Transverse colon (tissue), 4 donors: ENCODE measurements around the gene SUPT5H. TPM values are rescaled to one million over a fixed set of nuclear protein-coding genes. Genes with fewer than 3 reads are reported as not detected.

Source experiments
- DNase-seq: peaks from one replicate; pipeline ENCODE4 v3.0.0-alpha.2; 2019
- H3K27ac ChIP-seq, 4 donors: fragments of 200-600 bp; sonication (generic); 2 replicates each; pipeline ENCODE4 v1.5.1; 2016 to 2018; ENCODE audit warnings: inconsistent platforms in 4 of 4
- H3K27me3 ChIP-seq: fragments of 200-600 bp; sonication (generic); 2 replicates; pipeline ENCODE4 v1.5.1; 2017; ENCODE audit warnings: inconsistent platforms
- H3K36me3 ChIP-seq, 4 donors: fragments of 200-600 bp; sonication (generic); 2 replicates each; pipeline ENCODE4 v1.5.1; 2017 to 2019; ENCODE audit warnings: inconsistent platforms in 4 of 4
- H3K4me1 ChIP-seq, 4 donors: fragments of 200-600 bp; sonication (generic); 2 replicates each; pipeline ENCODE4 v1.5.1; 2017 to 2020; ENCODE audit warnings: inconsistent platforms in 4 of 4
- H3K4me3 ChIP-seq, 4 donors: fragments of 200-600 bp; sonication (generic); 1 replicate in 1 of 4; 2 replicates in 3 of 4; pipeline versions ENCODE4 v1.5.1 to v1.6.1; 2017 to 2019; ENCODE audit warnings: inconsistent platforms in 4 of 4
- H3K9me3 ChIP-seq, 2 donors: fragments of 200-600 bp; sonication (generic); 2 replicates each; pipeline ENCODE4 v1.5.1; 2017 to 2019; ENCODE audit warnings: inconsistent platforms in 2 of 2
- EP300 ChIP-seq: sonication (generic); formaldehyde crosslinking; IDR thresholded peaks from one replicate; pipeline ENCODE4 v1.6.1; 2017; ENCODE audit warnings: antibody characterized with exemption, low read depth
- POLR2A ChIP-seq: fragments of 450-650 bp; IDR thresholded peaks from one replicate; pipeline ENCODE4 v1.6.1; 2016; ENCODE audit warnings: antibody characterized with exemption, mild to moderate bottlenecking, moderate library complexity
- POLR2AphosphoS5 ChIP-seq, 3 donors: sonication (generic); formaldehyde crosslinking; IDR thresholded peaks; one replicate each; pipeline ENCODE4 v1.6.1; 2016; ENCODE audit warnings: antibody characterized with exemption in 3 of 3
- WGBS, 2 donors: methylation state at CpG; one replicate each; pipeline ENCODE4 v1.1.5; 2018; ENCODE audit warnings: low coverage in 1 of 2; 5-methylcytosine and 5-hydroxymethylcytosine counted together
- in situ Hi-C, 4 donors: fragments of 200-750 bp; cut with MboI; loops; one replicate each; pipeline versions ENCODE4 v1.15.0 to v1.15.1; 2017; ENCODE audit warnings: low sequenced_read_pairs in 3 of 4, low pct_ligation_motif_present in 1 of 4, low pct_unique_long_range_greater_than_20kb in 1 of 4
- intact Hi-C: fragments of 100-400 bp; cut with DNase I; formaldehyde crosslinking; loops from one replicate; pipeline ENCODE4 v1.15.1; 2023; ENCODE audit warnings: low total_unique reads
- total RNA-seq, 4 donors: library from RNA; depleted of rRNA; stranded (reverse); fragments of >200 nt; gene quantifications; one replicate each; pipeline ENCODE4 v1.1.0, GENCODE V29; 2016
- TF ChIP-seq, protein P1 (sequence below), 5 experiments: fragments of 200-600 bp in 3 of 5; fragments of 450-650 bp in 2 of 5; sonication (generic) in 3 of 5; IDR thresholded peaks; 1 replicate in 2 of 5; 2 replicates in 3 of 5; pipeline ENCODE4 v1.5.1; 2016 to 2017; ENCODE audit warnings: antibody characterized with exemption in 5 of 5, inconsistent platforms in 3 of 5, mild to moderate bottlenecking in 2 of 5, moderate library complexity in 1 of 5

Gene SUPT5H
- total RNA-seq, 4 donors from 2014 or later, result 97.1 to 161 (median 125) TPM

DNA sequence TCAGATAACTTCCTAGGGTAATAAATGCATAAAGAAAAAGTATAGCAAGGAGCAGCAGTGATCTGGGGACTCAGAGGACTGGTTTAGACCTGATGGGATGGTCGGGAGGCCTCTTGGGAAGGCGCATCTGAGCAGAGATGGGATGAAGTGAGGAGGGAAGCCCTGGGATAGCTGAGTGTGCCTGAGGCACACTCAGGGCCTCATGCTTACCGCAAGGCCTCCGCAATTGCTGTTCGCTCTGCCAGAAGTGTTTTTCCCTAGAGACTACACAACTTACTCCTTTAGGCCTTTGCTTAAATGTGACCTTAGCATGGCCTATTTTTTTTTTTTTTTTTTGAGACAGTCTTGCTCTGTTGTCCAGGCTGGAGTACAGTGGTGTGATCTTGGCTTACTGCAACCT is 49.3 kb downstream of the SUPT5H start:
- no peak overlapping the region for H3K4me3 ChIP-seq
- H3K27me3 ChIP-seq, result peaks cover 40% of the 10 kb centered on the region
- H3K36me3 ChIP-seq, result peaks cover 0 to 16% (median 5%) of the 10 kb centered on the region in 4 donors
- peaks cover 15 to 21% (median 19%) of the 10 kb centered on the region in 4 donors for H3K4me1 ChIP-seq
- in situ Hi-C loops (no loop called here), intact Hi-C loops (no loop called here)
- no peak overlapping the region for H3K27ac ChIP-seq
- H3K9me3 ChIP-seq, result no peaks in the 10 kb centered on the region
- WGBS, 2 donors, result 80 to 90% methylated on average over 1 to 5 of the region's 5 CpGs
- no peak for DNase-seq
- TF ChIP-seq POLR2A, result no peak
- TF ChIP-seq, protein P1, sequence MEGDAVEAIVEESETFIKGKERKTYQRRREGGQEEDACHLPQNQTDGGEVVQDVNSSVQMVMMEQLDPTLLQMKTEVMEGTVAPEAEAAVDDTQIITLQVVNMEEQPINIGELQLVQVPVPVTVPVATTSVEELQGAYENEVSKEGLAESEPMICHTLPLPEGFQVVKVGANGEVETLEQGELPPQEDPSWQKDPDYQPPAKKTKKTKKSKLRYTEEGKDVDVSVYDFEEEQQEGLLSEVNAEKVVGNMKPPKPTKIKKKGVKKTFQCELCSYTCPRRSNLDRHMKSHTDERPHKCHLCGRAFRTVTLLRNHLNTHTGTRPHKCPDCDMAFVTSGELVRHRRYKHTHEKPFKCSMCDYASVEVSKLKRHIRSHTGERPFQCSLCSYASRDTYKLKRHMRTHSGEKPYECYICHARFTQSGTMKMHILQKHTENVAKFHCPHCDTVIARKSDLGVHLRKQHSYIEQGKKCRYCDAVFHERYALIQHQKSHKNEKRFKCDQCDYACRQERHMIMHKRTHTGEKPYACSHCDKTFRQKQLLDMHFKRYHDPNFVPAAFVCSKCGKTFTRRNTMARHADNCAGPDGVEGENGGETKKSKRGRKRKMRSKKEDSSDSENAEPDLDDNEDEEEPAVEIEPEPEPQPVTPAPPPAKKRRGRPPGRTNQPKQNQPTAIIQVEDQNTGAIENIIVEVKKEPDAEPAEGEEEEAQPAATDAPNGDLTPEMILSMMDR (IDR thresholded peaks at IDR 0.05), result no peak
- no peak for TF ChIP-seq EP300
- TF ChIP-seq POLR2AphosphoS5 (IDR thresholded peaks at IDR 0.05), result no peak

DNA sequence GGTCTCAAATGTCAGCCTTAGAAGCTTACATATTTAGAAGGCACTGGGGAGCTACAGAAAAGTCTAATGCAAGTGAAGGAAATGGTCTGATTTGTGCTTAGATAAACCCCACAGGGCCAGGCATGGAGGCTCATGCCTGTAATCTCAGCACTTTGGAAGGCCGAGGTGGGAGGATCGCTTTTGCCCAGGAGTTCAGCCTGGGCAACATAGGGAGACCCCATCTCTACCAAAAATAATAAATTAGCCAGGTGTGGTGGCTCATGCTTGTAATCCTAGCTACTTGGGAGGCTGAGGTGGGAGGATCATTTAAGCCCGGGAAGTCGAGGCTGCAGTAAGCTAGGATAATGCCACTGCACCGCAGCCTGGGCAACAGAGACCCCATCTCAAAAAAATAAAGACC is 50.7 kb downstream of the SUPT5H start:
- no peak for DNase-seq
- in situ Hi-C loops, result no loop called here
- peaks cover 52% of the 10 kb centered on the region for H3K27me3 ChIP-seq
- peaks cover 15 to 21% (median 19%) of the 10 kb centered on the region in 4 donors for H3K4me1 ChIP-seq
- 80% methylated on average over 1 to 5 of the region's 5 CpGs for whole genome bisulfite sequencing, 2 donors
- no peak for TF ChIP-seq EP300
- TF ChIP-seq, protein P1 (IDR thresholded peaks at IDR 0.05), result no peak
- H3K9me3 ChIP-seq, result no peaks in the 10 kb centered on the region
- H3K27ac ChIP-seq, result no peak overlapping the region
- peaks cover 0 to 2% (median 0%) of the 10 kb centered on the region in 4 donors for H3K36me3 ChIP-seq
- H3K4me3 ChIP-seq, result no peak overlapping the region
- intact Hi-C loops, result no loop called here

- H3K4me1 ChIP-seq, result peaks cover 15 to 22% (median 20%) of the 10 kb centered on the region in 4 donors
- intact Hi-C loops, result no loop called here
- 0% methylated on average over 6 to 7 of the region's 7 CpGs for whole genome bisulfite sequencing, 2 donors
- H3K27me3 ChIP-seq, result peaks cover 67% of the 10 kb centered on the region
- no peak overlapping the region for H3K27ac ChIP-seq
- TF ChIP-seq POLR2AphosphoS5 (IDR thresholded peaks at IDR 0.05) (no peak), POLR2A (no peak)
- peak overlapping the region in 2 of 4 donors; percentile 6 to 23 for H3K4me3 ChIP-seq
- in situ Hi-C loops, result no loop called here
- no peaks in the 10 kb centered on the region for H3K9me3 ChIP-seq
- no peaks in the 10 kb centered on the region for H3K36me3 ChIP-seq
- DNase-seq, result no peak
Measured at GRCh38 chr19:39497701-39497995, 52.3 kb downstream of the SUPT5H start.

GRCh38 chr19:39497996-39498797 is 52.8 kb downstream of the SUPT5H start:
- peaks cover 71% of the 10 kb centered on the region for H3K27me3 ChIP-seq
- TF ChIP-seq, protein P1 (IDR thresholded peaks at IDR 0.05), result peak in 2 of 5 experiments; percentile 17 to 21
- no peak for TF ChIP-seq POLR2A
- TF ChIP-seq POLR2AphosphoS5 (IDR thresholded peaks at IDR 0.05), result no peak
- no peak for TF ChIP-seq EP300
- peaks cover 15 to 25% (median 22%) of the 10 kb centered on the region in 4 donors for H3K4me1 ChIP-seq
- in situ Hi-C loops (no loop called here), intact Hi-C loops (no loop called here)
- 0 to 3% methylated on average over 11 to 38 of the region's 40 CpGs for WGBS, 2 donors
- peak; percentile 49 for DNase-seq
- H3K4me3 ChIP-seq, result peak overlapping the region in 2 of 4 donors; percentile 6 to 23
- H3K9me3 ChIP-seq, result no peaks in the 10 kb centered on the region
- no peaks in the 10 kb centered on the region for H3K36me3 ChIP-seq
- H3K27ac ChIP-seq, result no peak overlapping the region
